Natural killer cell (primary cell): ENCODE data around the gene AFMID. TPM values are rescaled to one million over a fixed set of nuclear protein-coding genes. Genes with fewer than 3 reads are reported as not detected.

Experiments
- ATAC-seq, 3 donors: fragments of 150-1000 bp in 2 of 3; fragments of 200-7000 bp in 1 of 3; cut with Tn5 transposase; 1 replicate in 1 of 3; 2 replicates in 2 of 3; pipeline ENCODE4 v1.10.0; 2021; ENCODE audit warnings: mild to moderate bottlenecking in 2 of 3, moderate library complexity in 2 of 3
- DNase-seq, 2 donors: peaks; one replicate each; pipeline versions ENCODE4 v3.0.0 to v3.0.0-alpha.2; 2013 to 2021; ENCODE audit warnings: mixed read lengths in 1 of 2
- H3K27ac ChIP-seq: one replicate; pipeline ENCODE4 v1.5.1; 2013; ENCODE audit warnings: mild to moderate bottlenecking, low read length
- H3K27me3 ChIP-seq: one replicate; pipeline ENCODE4 v1.6.1; 2013; ENCODE audit warnings: low read length; ENCODE audit not compliant: control insufficient read depth, insufficient read depth
- H3K36me3 ChIP-seq: one replicate; pipeline ENCODE4 v1.6.1; 2013; ENCODE audit warnings: low read length; ENCODE audit not compliant: control insufficient read depth, insufficient read depth
- H3K4me1 ChIP-seq: one replicate; pipeline ENCODE4 v1.6.1; 2013; ENCODE audit warnings: low read length; ENCODE audit not compliant: control insufficient read depth, insufficient read depth
- H3K4me3 ChIP-seq: one replicate; pipeline ENCODE4 v1.5.1; 2013; ENCODE audit warnings: low read length
- H3K9me3 ChIP-seq: one replicate; pipeline ENCODE4 v1.6.1; 2013; ENCODE audit warnings: low read length; ENCODE audit not compliant: control insufficient read depth, insufficient read depth
- H3K27ac Mint-ChIP-seq, 2 donors: one replicate each; pipeline ENCODE4 v1.8.0; 2022; ENCODE audit warnings: mild to moderate bottlenecking in 2 of 2, mixed read lengths in 2 of 2, moderate library complexity in 1 of 2
- H3K27me3 Mint-ChIP-seq, 2 donors: one replicate each; pipeline ENCODE4 v1.8.0; 2022; ENCODE audit warnings: low read depth in 2 of 2, mixed read lengths in 2 of 2
- H3K36me3 Mint-ChIP-seq: one replicate; pipeline ENCODE4 v1.8.0; 2022; ENCODE audit warnings: mixed read lengths
- H3K4me1 Mint-ChIP-seq, 2 donors: one replicate each; pipeline ENCODE4 v1.8.0; 2022; ENCODE audit warnings: mixed read lengths in 2 of 2
- H3K4me3 Mint-ChIP-seq: one replicate; pipeline ENCODE4 v1.8.0; 2022; ENCODE audit warnings: mild to moderate bottlenecking, moderate library complexity, mixed read lengths
- H3K9me3 Mint-ChIP-seq, 2 donors: one replicate each; pipeline ENCODE4 v1.8.0; 2022; ENCODE audit warnings: mixed read lengths in 2 of 2
- CTCF ChIP-seq: fragments of 200-600 bp; IDR thresholded peaks from one replicate; pipeline ENCODE4 v1.8.0; 2022; ENCODE audit warnings: antibody characterized with exemption
- WGBS: methylation state at CpG from one replicate; pipeline ENCODE4 v1.1.7; 2013; ENCODE audit warnings: missing lambda C conversion rate; ENCODE audit not compliant: insufficient coverage; 5-methylcytosine and 5-hydroxymethylcytosine counted together
- intact Hi-C: fragments of 100-400 bp; cut with micrococcal nuclease; formaldehyde crosslinking; loops from one replicate; pipeline ENCODE4 v1.14.2; 2022
- total RNA-seq, 4 donors: library from RNA; stranded (reverse); fragments of 120-200 nt in 1 of 4; gene quantifications; one replicate each; pipeline versions ENCODE4 v1.2.3 to v1.2.4, GENCODE V29; 2013 to 2022

Gene AFMID
- total RNA-seq, 3 donors from 2014 or later (not counting 1 experiment from before 2014, with no cell fraction given) = 2.2 to 4.1 (median 2.3) TPM

- Histone ChIP-seq H3K4me1 (peaks cover 70% of the 10 kb centered on the region), H3K4me3 (no peak overlapping the region), H3K9me3 (no peaks in the 10 kb centered on the region), H3K27ac (peak overlapping the region; percentile 78), H3K27me3 (no peaks in the 10 kb centered on the region), H3K36me3 (peaks cover 13% of the 10 kb centered on the region)
- H3K27me3 Mint-ChIP-seq = peaks cover 0 to 5% of the 10 kb centered on the region in 2 donors
- DNase-seq (no peak), ATAC-seq (no peak)
- peaks cover 11 to 22% of the 10 kb centered on the region in 2 donors for H3K4me1 Mint-ChIP-seq
- H3K4me3 Mint-ChIP-seq = no peak overlapping the region
- intact Hi-C loops = no loop called here
- no peak for TF ChIP-seq CTCF
- 92% methylated on average over 7 of the region's 7 CpGs for WGBS
- no peaks in the 10 kb centered on the region for H3K9me3 Mint-ChIP-seq
- no peaks in the 10 kb centered on the region for H3K36me3 Mint-ChIP-seq
- H3K27ac Mint-ChIP-seq = no peak overlapping the region
Measured at GRCh38 chr17:78146471-78146869, 40.7 kb upstream of the AFMID start.

GRCh38 chr17:78146881-78147280 is 40.3 kb upstream of the AFMID start:
- TF ChIP-seq CTCF = no peak
- no peak overlapping the region for H3K4me3 Mint-ChIP-seq
- H3K4me3 ChIP-seq = no peak overlapping the region
- no peak for ATAC-seq
- intact Hi-C loops = no loop called here
- peaks cover 9% of the 10 kb centered on the region for H3K36me3 ChIP-seq
- H3K9me3 Mint-ChIP-seq = no peaks in the 10 kb centered on the region
- H3K9me3 ChIP-seq = no peaks in the 10 kb centered on the region
- H3K4me1 ChIP-seq = peaks cover 66% of the 10 kb centered on the region
- 92% methylated on average over 6 of the region's 6 CpGs for WGBS
- H3K36me3 Mint-ChIP-seq = no peaks in the 10 kb centered on the region
- H3K27ac Mint-ChIP-seq = no peak overlapping the region
- peaks cover 11 to 22% of the 10 kb centered on the region in 2 donors for H3K4me1 Mint-ChIP-seq
- DNase-seq = no peak
- peak overlapping the region; percentile 78 for H3K27ac ChIP-seq
- no peaks in the 10 kb centered on the region for H3K27me3 ChIP-seq
- H3K27me3 Mint-ChIP-seq = peaks cover 0 to 5% of the 10 kb centered on the region in 2 donors

GRCh38 chr17:78147315-78147998 is 39.7 kb upstream of the AFMID start:
- DNase-seq (peak in 1 of 2 donors; percentile 54), ATAC-seq (peak in 1 of 3 donors; percentile 54)
- H3K9me3 Mint-ChIP-seq = no peaks in the 10 kb centered on the region
- H3K4me1 ChIP-seq = peaks cover 60% of the 10 kb centered on the region
- no peaks in the 10 kb centered on the region for H3K9me3 ChIP-seq
- intact Hi-C loops = no loop called here
- peaks cover 0 to 5% of the 10 kb centered on the region in 2 donors for H3K27me3 Mint-ChIP-seq
- H3K4me3 ChIP-seq = no peak overlapping the region
- H3K4me3 Mint-ChIP-seq = no peak overlapping the region
- WGBS = 37% methylated on average over 7 of the region's 8 CpGs
- peaks cover 9 to 22% of the 10 kb centered on the region in 2 donors for H3K4me1 Mint-ChIP-seq
- H3K27me3 ChIP-seq = no peaks in the 10 kb centered on the region
- TF ChIP-seq CTCF = no peak
- H3K36me3 ChIP-seq = peaks cover 3% of the 10 kb centered on the region
- no peak overlapping the region for H3K27ac Mint-ChIP-seq
- H3K36me3 Mint-ChIP-seq = no peaks in the 10 kb centered on the region
- H3K27ac ChIP-seq = peak overlapping the region; percentile 78
